GM18870 (cell line): ENCODE measurements around the gene UBAP1L.
"Not testable (repeated sequence)": the region's sequence is repeated elsewhere in the genome, so short reads cannot be mapped to it uniquely, and the experiment has no call there.

Source experiments
- ATAC-seq: cut with Tn5 transposase; IDR thresholded peaks from one replicate; pipeline ENCODE4 v1.9.1; 2021; ENCODE audit warnings: moderate library complexity; ENCODE audit not compliant: unreplicated experiment

The UBAP1L gene

GRCh38 chr15:65100442-65100841, 14.6 kb downstream of the UBAP1L start:
- ATAC-seq: no peak

GRCh38 chr15:65099801-65100200, 15.2 kb downstream of the UBAP1L start:
- not testable (repeated sequence) for ATAC-seq

- no peak for ATAC-seq
Observed at GRCh38 chr15:65099336-65099735, 15.7 kb downstream of the UBAP1L start.

GRCh38 chr15:65097651-65098263, 17.2 kb downstream of the UBAP1L start:
- no peak for ATAC-seq

- ATAC-seq: no peak
Observed at GRCh38 chr15:65096481-65097385, 18.3 kb downstream of the UBAP1L start.

GRCh38 chr15:65095747-65096104, 19.3 kb downstream of the UBAP1L start:
- no peak for ATAC-seq

GRCh38 chr15:65095011-65095746, 19.8 kb downstream of the UBAP1L start:
- ATAC-seq: no peak

- ATAC-seq: no peak
Observed at GRCh38 chr15:65094294-65094995, 20.6 kb downstream of the UBAP1L start.

- ATAC-seq: not testable (repeated sequence)
Observed at GRCh38 chr15:65093793-65094170, 21.2 kb downstream of the UBAP1L start.

- no peak for ATAC-seq
Observed at GRCh38 chr15:65092911-65093792, 21.8 kb downstream of the UBAP1L start.

GRCh38 chr15:65091946-65092770, 22.8 kb downstream of the UBAP1L start:
- no peak for ATAC-seq

GRCh38 chr15:65089206-65089824, 25.7 kb downstream of the UBAP1L start:
- ATAC-seq: no peak

GRCh38 chr15:65088643-65089021, 26.4 kb downstream of the UBAP1L start:
- no peak for ATAC-seq

GRCh38 chr15:65087873-65088642, 26.9 kb downstream of the UBAP1L start:
- ATAC-seq: no peak

- no peak for ATAC-seq
Observed at GRCh38 chr15:65087411-65087810, 27.6 kb downstream of the UBAP1L start.

GRCh38 chr15:65086680-65087111, 28.3 kb downstream of the UBAP1L start:
- no peak for ATAC-seq

GRCh38 chr15:65085990-65086679, 28.9 kb downstream of the UBAP1L start:
- no peak for ATAC-seq
